SU-DHL-6 (cell line): ENCODE data around the gene CRYBG1.

Source experiments
- EZH2phosphoT487 ChIP-seq: fragments of 200-600 bp; sonication (generic), shearing (Covaris generic); conservative IDR thresholded peaks from 2 replicates; pipeline ENCODE4 v1.6.1; 2018; ENCODE audit warnings: mild to moderate bottlenecking, antibody characterized with exemption, low read length, moderate library complexity, mixed read lengths
- TF ChIP-seq, protein P1 (sequence below): fragments of 200-600 bp; sonication (generic); IDR thresholded peaks from one replicate; pipeline ENCODE4 v1.5.1; 2017; ENCODE audit warnings: antibody characterized with exemption, mild to moderate bottlenecking, low read length, moderate library complexity; ENCODE audit not compliant: insufficient read depth, poor library complexity, severe bottlenecking

DNA sequence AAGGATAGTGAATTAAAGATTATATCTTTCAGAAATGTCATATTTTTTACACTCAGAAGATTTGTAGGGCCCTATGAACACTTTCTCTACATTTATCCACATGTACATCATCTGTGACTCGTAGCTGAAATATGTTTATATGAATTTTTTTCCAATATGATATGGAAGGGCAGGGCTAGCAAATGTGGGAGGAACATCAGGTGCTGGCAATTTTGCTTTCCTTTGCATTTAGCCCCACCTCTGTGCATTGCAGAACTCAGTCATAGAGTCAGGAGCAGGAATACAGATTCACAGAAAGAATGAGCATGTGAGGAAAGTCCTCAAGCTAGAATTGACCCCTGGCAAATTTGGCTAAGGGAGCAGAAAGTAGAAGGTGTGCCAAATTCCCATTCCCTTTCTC lies 129.9 kb downstream of the CRYBG1 start:
- TF ChIP-seq, protein P1, sequence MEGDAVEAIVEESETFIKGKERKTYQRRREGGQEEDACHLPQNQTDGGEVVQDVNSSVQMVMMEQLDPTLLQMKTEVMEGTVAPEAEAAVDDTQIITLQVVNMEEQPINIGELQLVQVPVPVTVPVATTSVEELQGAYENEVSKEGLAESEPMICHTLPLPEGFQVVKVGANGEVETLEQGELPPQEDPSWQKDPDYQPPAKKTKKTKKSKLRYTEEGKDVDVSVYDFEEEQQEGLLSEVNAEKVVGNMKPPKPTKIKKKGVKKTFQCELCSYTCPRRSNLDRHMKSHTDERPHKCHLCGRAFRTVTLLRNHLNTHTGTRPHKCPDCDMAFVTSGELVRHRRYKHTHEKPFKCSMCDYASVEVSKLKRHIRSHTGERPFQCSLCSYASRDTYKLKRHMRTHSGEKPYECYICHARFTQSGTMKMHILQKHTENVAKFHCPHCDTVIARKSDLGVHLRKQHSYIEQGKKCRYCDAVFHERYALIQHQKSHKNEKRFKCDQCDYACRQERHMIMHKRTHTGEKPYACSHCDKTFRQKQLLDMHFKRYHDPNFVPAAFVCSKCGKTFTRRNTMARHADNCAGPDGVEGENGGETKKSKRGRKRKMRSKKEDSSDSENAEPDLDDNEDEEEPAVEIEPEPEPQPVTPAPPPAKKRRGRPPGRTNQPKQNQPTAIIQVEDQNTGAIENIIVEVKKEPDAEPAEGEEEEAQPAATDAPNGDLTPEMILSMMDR = no peak
- no peak for TF ChIP-seq EZH2phosphoT487
